Common myeloid progenitor, CD34-positive (primary cell): ENCODE results near the gene CAVIN2.

Source experiments
- CTCF ChIA-PET: fragments of 350-600 bp; sonication (Branson Sonifier 250); formaldehyde crosslinking; loops from one replicate; lab custom pipeline; 2021; ENCODE audit warnings: antibody characterized with exemption; lab: Charles Lee
- POLR2A ChIA-PET: fragments of 350-600 bp; sonication (Branson Sonifier 250); formaldehyde crosslinking; loops from one replicate; lab custom pipeline; 2021; ENCODE audit warnings: antibody characterized with exemption; lab: Charles Lee
- DNase-seq, 3 donors: peaks; one replicate each; pipeline versions ENCODE4 v3.0.0 to v3.0.0-alpha.2; 2013
- H3K27ac ChIP-seq, 2 experiments: 1 replicate in 1 of 2; 2 replicates in 1 of 2; pipeline ENCODE4 v1.7.0; 2013; ENCODE audit warnings: inconsistent platforms in 2 of 2, low read length in 2 of 2, mild to moderate bottlenecking in 2 of 2, low read depth in 1 of 2, moderate library complexity in 1 of 2; ENCODE audit not compliant: severe bottlenecking in 2 of 2, insufficient read depth in 1 of 2, poor library complexity in 1 of 2
- H3K27me3 ChIP-seq, 5 experiments: replicated peaks in 2 of 5; 1 replicate in 3 of 5; 2 replicates in 2 of 5; pipeline versions ENCODE4 v1.6.1 to v1.7.0; 2013; ENCODE audit warnings: low read length in 4 of 5, mild to moderate bottlenecking in 2 of 5, moderate library complexity in 2 of 5, inconsistent platforms in 1 of 5; ENCODE audit not compliant: insufficient read depth in 5 of 5, control insufficient read depth in 4 of 5
- H3K36me3 ChIP-seq, 4 experiments: 1 replicate in 2 of 4; 2 replicates in 2 of 4; pipeline versions ENCODE4 v1.6.1 to v1.7.0; 2013; ENCODE audit warnings: low read length in 3 of 4, control low read depth in 1 of 4, mild to moderate bottlenecking in 1 of 4; ENCODE audit not compliant: control insufficient read depth in 4 of 4, insufficient read depth in 4 of 4
- H3K4me1 ChIP-seq, 4 experiments: 1 replicate in 3 of 4; 2 replicates in 1 of 4; pipeline versions ENCODE4 v1.6.1 to v1.7.1; 2013; ENCODE audit warnings: low read length in 3 of 4, mild to moderate bottlenecking in 3 of 4, control low read depth in 1 of 4, inconsistent platforms in 1 of 4, moderate library complexity in 1 of 4; ENCODE audit not compliant: control insufficient read depth in 4 of 4, insufficient read depth in 4 of 4; ENCODE audit errors: control extremely low read depth in 1 of 4
- H3K4me3 ChIP-seq, 7 experiments: 1 replicate in 4 of 7; 2 replicates in 3 of 7; pipeline versions ENCODE4 v1.5.1 to v1.7.0; 2013; ENCODE audit warnings: mild to moderate bottlenecking in 7 of 7, low read length in 6 of 7, moderate library complexity in 6 of 7, inconsistent platforms in 2 of 7, low read depth in 2 of 7, control low read depth in 1 of 7; ENCODE audit not compliant: insufficient read depth in 4 of 7, control insufficient read depth in 1 of 7; ENCODE audit errors: extremely low read depth in 1 of 7
- H3K9me3 ChIP-seq, 5 experiments: 1 replicate in 4 of 5; 2 replicates in 1 of 5; pipeline versions ENCODE4 v1.6.1 to v1.7.1; 2013; ENCODE audit warnings: low read length in 4 of 5, mild to moderate bottlenecking in 2 of 5, inconsistent platforms in 1 of 5, low read depth in 1 of 5, moderate library complexity in 1 of 5; ENCODE audit not compliant: control insufficient read depth in 4 of 5, insufficient read depth in 2 of 5; ENCODE audit errors: control extremely low read depth in 1 of 5
- WGBS: methylation state at CpG from one replicate; pipeline ENCODE4 v1.1.5; 2013; ENCODE audit not compliant: insufficient coverage; 5-methylcytosine and 5-hydroxymethylcytosine counted together

Gene CAVIN2

GRCh38 chr2:191848771-191849767, 2.2 kb upstream of the CAVIN2 start:
- DNase-seq: no peak
- no peaks in the 10 kb centered on the region for H3K9me3 ChIP-seq
- no peak overlapping the region for H3K27ac ChIP-seq
- no peak overlapping the region for H3K4me3 ChIP-seq
- POLR2A ChIA-PET: no interaction called here
- CTCF ChIA-PET: interaction anchor here (1.1 to 1.2 kb wide), 2 partner anchors 12 to 277 kb away, joined by 3 read pairs; no protein-coding TSS in a partner anchor
- no peaks in the 10 kb centered on the region for H3K36me3 ChIP-seq
- H3K4me1 ChIP-seq: peaks cover 18 to 65% (median 43%) of the 10 kb centered on the region in 4 experiments
- WGBS: 96% methylated on average over 4 of the region's 7 CpGs
- no peaks in the 10 kb centered on the region for H3K27me3 ChIP-seq

GRCh38 chr2:191847764-191848163, 876 bp upstream of the CAVIN2 start:
- ChIA-PET POLR2A (no interaction called here), CTCF (interaction anchor here (0.6 to 1.9 kb wide), 9 partner anchors 8 to 315 kb away, joined by 3 to 14 read pairs (median 3); no protein-coding TSS in a partner anchor)
- Histone ChIP-seq H3K4me3 (peak overlapping the region in 3 of 7 experiments; percentile 77 to 94 (median 92)), H3K27ac (peak overlapping the region in 1 of 2 experiments; percentile 82), H3K4me1 (peaks cover 15 to 65% (median 40%) of the 10 kb centered on the region in 4 experiments), H3K27me3 (no peaks in the 10 kb centered on the region), H3K36me3 (no peaks in the 10 kb centered on the region), H3K9me3 (no peaks in the 10 kb centered on the region)
- no peak for DNase-seq
- 48% methylated on average over 4 of the region's 4 CpGs for WGBS

- Histone ChIP-seq H3K9me3 (no peaks in the 10 kb centered on the region), H3K4me3 (peak overlapping the region; percentile 71 to 94 (median 84)), H3K4me1 (peaks cover 18 to 70% (median 41%) of the 10 kb centered on the region in 4 experiments), H3K27ac (peak overlapping the region; percentile 59 to 82), H3K27me3 (no peaks in the 10 kb centered on the region), H3K36me3 (no peaks in the 10 kb centered on the region)
- POLR2A ChIA-PET: no interaction called here
- DNase-seq: no peak
- CTCF ChIA-PET: interaction anchor here (0.7 to 1.9 kb wide), 11 partner anchors 9 to 310 kb away, joined by 3 to 14 read pairs (median 4); no protein-coding TSS in a partner anchor
- 0% methylated on average over 9 of the region's 11 CpGs for WGBS
Observed at GRCh38 chr2:191845876-191846514, 893 bp downstream of the CAVIN2 start.

GRCh38 chr2:191845248-191845715, 1.6 kb downstream of the CAVIN2 start:
- H3K4me3 ChIP-seq: peak overlapping the region in 6 of 7 experiments; percentile 72 to 94 (median 86)
- H3K36me3 ChIP-seq: no peaks in the 10 kb centered on the region
- H3K9me3 ChIP-seq: no peaks in the 10 kb centered on the region
- 2% methylated on average over 7 of the region's 9 CpGs for WGBS
- H3K27ac ChIP-seq: peak overlapping the region; percentile 59 to 82
- H3K4me1 ChIP-seq: peaks cover 22 to 74% (median 46%) of the 10 kb centered on the region in 4 experiments
- H3K27me3 ChIP-seq: no peaks in the 10 kb centered on the region
- ChIA-PET CTCF (interaction anchor here (1.2 to 2.7 kb wide), 3 partner anchors 10 to 318 kb away, joined by 3 to 11 read pairs (median 6); no protein-coding TSS in a partner anchor), POLR2A (no interaction called here)
- peak in 2 of 3 donors; percentile 26 to 39 for DNase-seq

- H3K27me3 ChIP-seq: no peaks in the 10 kb centered on the region
- ChIA-PET POLR2A (no interaction called here), CTCF (interaction anchor here (2.1 to 2.7 kb wide), 2 partner anchors 10 to 318 kb away, joined by 6 to 11 read pairs; no protein-coding TSS in a partner anchor)
- H3K4me3 ChIP-seq: peak overlapping the region in 6 of 7 experiments; percentile 72 to 94 (median 86)
- no peak for DNase-seq
- peaks cover 0 to 2% (median 0%) of the 10 kb centered on the region in 4 experiments for H3K36me3 ChIP-seq
- H3K4me1 ChIP-seq: peaks cover 24 to 76% (median 50%) of the 10 kb centered on the region in 4 experiments
- H3K9me3 ChIP-seq: no peaks in the 10 kb centered on the region
- peak overlapping the region in 1 of 2 experiments; percentile 82 for H3K27ac ChIP-seq
- no CpG with 5 or more reads among the region's 1 CpG for WGBS
Observed at GRCh38 chr2:191844706-191845105, 2.2 kb downstream of the CAVIN2 start.

GRCh38 chr2:191840921-191841320, 6.0 kb downstream of the CAVIN2 start:
- CTCF ChIA-PET: interaction anchor here (1.3 to 2.5 kb wide), 5 partner anchors 9 to 322 kb away, joined by 3 to 11 read pairs (median 4); no protein-coding TSS in a partner anchor
- peak overlapping the region in 1 of 2 experiments; percentile 27 for H3K27ac ChIP-seq
- no CpG with 5 or more reads among the region's 2 CpGs for WGBS
- no peaks in the 10 kb centered on the region for H3K9me3 ChIP-seq
- peaks cover 23 to 77% (median 50%) of the 10 kb centered on the region in 4 experiments for H3K4me1 ChIP-seq
- peaks cover under 1 to 11% (median 6%) of the 10 kb centered on the region in 4 experiments for H3K36me3 ChIP-seq
- DNase-seq: no peak
- POLR2A ChIA-PET: no interaction called here
- H3K4me3 ChIP-seq: peak overlapping the region in 2 of 7 experiments; percentile 6 to 8
- H3K27me3 ChIP-seq: no peaks in the 10 kb centered on the region
